Aorta (tissue), 5 donors: Measurements from ENCODE around the gene SLC10A7. TPM values are rescaled to one million over a fixed set of nuclear protein-coding genes. Genes with fewer than 3 reads are reported as not detected.
A peak's percentile ranks its signal among the peaks of the same experiment; 100 is the strongest.

Experiments
- ATAC-seq: fragments of 200-7000 bp; cut with Tn5 transposase; one replicate; pipeline ENCODE4 v1.9.1; 2022; ENCODE audit warnings: moderate library complexity; ENCODE audit not compliant: low FRiP score
- DNase-seq, 2 donors: peaks; one replicate each; pipeline ENCODE4 v3.0.0-alpha.2; 2020
- H3K27ac ChIP-seq, 2 donors: one replicate each; pipeline ENCODE4 v1.5.1; 2013; ENCODE audit warnings: low read length in 2 of 2, mild to moderate bottlenecking in 2 of 2, moderate library complexity in 2 of 2, control low read depth in 1 of 2, inconsistent platforms in 1 of 2, low read depth in 1 of 2
- H3K27me3 ChIP-seq, 2 donors: one replicate each; pipeline ENCODE4 v1.6.1; 2013; ENCODE audit warnings: control low read depth in 1 of 2, low read length in 1 of 2, mild to moderate bottlenecking in 1 of 2, moderate library complexity in 1 of 2; ENCODE audit not compliant: insufficient read depth in 2 of 2, control insufficient read depth in 1 of 2
- H3K36me3 ChIP-seq, 2 donors: one replicate each; pipeline ENCODE4 v1.6.1; 2013; ENCODE audit warnings: control low read depth in 1 of 2, low read length in 1 of 2, mild to moderate bottlenecking in 1 of 2; ENCODE audit not compliant: insufficient read depth in 2 of 2, control insufficient read depth in 1 of 2
- H3K4me1 ChIP-seq, 2 donors: one replicate each; pipeline ENCODE4 v1.6.1; 2013; ENCODE audit warnings: low read length in 2 of 2, control low read depth in 1 of 2, mild to moderate bottlenecking in 1 of 2, moderate library complexity in 1 of 2; ENCODE audit not compliant: insufficient read depth in 2 of 2, control insufficient read depth in 1 of 2
- H3K4me3 ChIP-seq, 2 donors: one replicate each; pipeline ENCODE4 v1.5.1; 2013; ENCODE audit warnings: low read length in 2 of 2, control low read depth in 1 of 2, mild to moderate bottlenecking in 1 of 2
- H3K9me3 ChIP-seq: one replicate; pipeline ENCODE4 v1.6.1; 2013; ENCODE audit warnings: mild to moderate bottlenecking, low read length; ENCODE audit not compliant: control insufficient read depth
- WGBS, 2 donors: extraction: QIAGEN DNeasy Blood & Tissue Kit; methylation state at CpG; one replicate each; pipeline ENCODE4 v1.1.7; 2013; 5-methylcytosine and 5-hydroxymethylcytosine counted together
- intact Hi-C, 2 donors: fragments of 100-400 bp; cut with DNase I; formaldehyde crosslinking; loops; one replicate each; pipeline versions ENCODE4 v1.14.2 to v1.15.0; 2022
- polyA plus RNA-seq, 2 donors: library from polyadenylated mRNA; stranded (reverse); fragments of 200-250 nt; gene quantifications; one replicate each; pipeline ENCODE4 v1.2.3, GENCODE V29; 2013
- total RNA-seq, 2 donors: library from RNA; stranded (reverse); fragmentation: NEBNext Ultra II Directional; extraction: Animal tissue kit (Norgen Biotek cat#: 25700); gene quantifications; one replicate each; pipeline ENCODE4 v1.2.1, GENCODE V29; 2021
- donor health status: healthy with polysubstance abuse.
- donor health status: Bipolar disorder and iron deficiency.
- donor health status: DM: no; HTN: no; CAD: no.
- donor health status: DM: no; HTN: no; CAD: no.
- donor health status: DM: yes; HTN: yes; CAD: no.

The SLC10A7 gene
- total and polyA plus RNA-seq, 4 donors = 3.3 to 18.8 (median 10.3) TPM

GRCh38 chr4:146238107-146238506 is 283.6 kb downstream of the SLC10A7 start:
- Histone ChIP-seq H3K27ac (no peak overlapping the region), H3K36me3 (no peaks in the 10 kb centered on the region), H3K9me3 (no peaks in the 10 kb centered on the region), H3K4me3 (no peak overlapping the region), H3K27me3 (no peaks in the 10 kb centered on the region), H3K4me1 (no peaks in the 10 kb centered on the region)
- DNase-seq (no peak), ATAC-seq (peak; percentile 15)
- intact Hi-C loops = no loop called here
- 77 to 95% methylated on average over 3 of the region's 3 CpGs for WGBS, 2 donors

- H3K27me3 ChIP-seq = no peaks in the 10 kb centered on the region
- H3K9me3 ChIP-seq = no peaks in the 10 kb centered on the region
- intact Hi-C loops = no loop called here
- no peak overlapping the region for H3K27ac ChIP-seq
- H3K4me3 ChIP-seq = no peak overlapping the region
- H3K36me3 ChIP-seq = no peaks in the 10 kb centered on the region
- ATAC-seq = no peak
- no peaks in the 10 kb centered on the region for H3K4me1 ChIP-seq
- DNase-seq = no peak
- 88 to 89% methylated on average over 6 of the region's 6 CpGs for WGBS, 2 donors
Observed at GRCh38 chr4:146237092-146237491, 284.6 kb downstream of the SLC10A7 start.

DNA sequence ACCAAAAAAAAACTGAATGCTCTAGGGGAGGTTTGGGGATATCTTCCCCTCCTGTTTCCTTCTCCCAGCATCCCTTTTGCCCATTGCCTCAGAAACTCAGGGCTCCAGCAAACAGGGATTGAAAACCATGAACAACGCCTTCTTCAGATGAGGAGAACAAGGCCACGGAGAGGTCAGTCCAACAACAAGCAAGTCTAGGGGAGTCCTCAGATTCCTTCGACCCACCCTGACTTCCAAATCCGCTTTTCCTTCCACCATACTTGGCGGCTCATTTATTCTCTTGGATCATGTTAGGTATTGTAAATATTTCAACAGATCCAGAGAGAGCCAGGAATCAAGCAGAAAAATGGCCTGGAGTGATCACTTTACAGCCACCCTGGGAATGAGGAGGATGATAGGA is 285.5 kb downstream of the SLC10A7 start:
- no peaks in the 10 kb centered on the region for H3K27me3 ChIP-seq
- no peak overlapping the region for H3K4me3 ChIP-seq
- no peaks in the 10 kb centered on the region for H3K36me3 ChIP-seq
- DNase-seq (no peak), ATAC-seq (peak; percentile 70)
- H3K4me1 ChIP-seq = no peaks in the 10 kb centered on the region
- H3K9me3 ChIP-seq = no peaks in the 10 kb centered on the region
- no peak overlapping the region for H3K27ac ChIP-seq
- intact Hi-C loops = no loop called here
- 35 to 63% methylated on average over 5 of the region's 5 CpGs for WGBS, 2 donors

- Histone ChIP-seq H3K27ac (no peak overlapping the region), H3K4me1 (no peaks in the 10 kb centered on the region), H3K4me3 (no peak overlapping the region), H3K36me3 (no peaks in the 10 kb centered on the region), H3K27me3 (no peaks in the 10 kb centered on the region), H3K9me3 (no peaks in the 10 kb centered on the region)
- 64 to 85% methylated on average over 8 of the region's 8 CpGs for WGBS, 2 donors
- intact Hi-C loops = no loop called here
- ATAC-seq (peak; percentile 51), DNase-seq (peak in 1 of 2 donors; percentile 62)
Observed at GRCh38 chr4:146235654-146236177, 286.0 kb downstream of the SLC10A7 start.

GRCh38 chr4:146232131-146232722 is 289.5 kb downstream of the SLC10A7 start:
- Histone ChIP-seq H3K36me3 (no peaks in the 10 kb centered on the region), H3K27me3 (peaks cover 0 to 1% of the 10 kb centered on the region in 2 donors), H3K27ac (no peak overlapping the region), H3K9me3 (peaks cover 1% of the 10 kb centered on the region), H3K4me3 (no peak overlapping the region), H3K4me1 (no peaks in the 10 kb centered on the region)
- intact Hi-C loops = no loop called here
- no peak for ATAC-seq
- WGBS, 2 donors = 73 to 92% methylated on average over 1 of the region's 1 CpG
- no peak for DNase-seq

- no peaks in the 10 kb centered on the region for H3K4me1 ChIP-seq
- H3K4me3 ChIP-seq = no peak overlapping the region
- no peak for DNase-seq
- H3K27me3 ChIP-seq = peaks cover 0 to 1% of the 10 kb centered on the region in 2 donors
- no peaks in the 10 kb centered on the region for H3K36me3 ChIP-seq
- no peak for ATAC-seq
- no peak overlapping the region for H3K27ac ChIP-seq
- H3K9me3 ChIP-seq = peaks cover 1% of the 10 kb centered on the region
- intact Hi-C loops = no loop called here
Observed at GRCh38 chr4:146229406-146229805, 292.3 kb downstream of the SLC10A7 start.

DNA sequence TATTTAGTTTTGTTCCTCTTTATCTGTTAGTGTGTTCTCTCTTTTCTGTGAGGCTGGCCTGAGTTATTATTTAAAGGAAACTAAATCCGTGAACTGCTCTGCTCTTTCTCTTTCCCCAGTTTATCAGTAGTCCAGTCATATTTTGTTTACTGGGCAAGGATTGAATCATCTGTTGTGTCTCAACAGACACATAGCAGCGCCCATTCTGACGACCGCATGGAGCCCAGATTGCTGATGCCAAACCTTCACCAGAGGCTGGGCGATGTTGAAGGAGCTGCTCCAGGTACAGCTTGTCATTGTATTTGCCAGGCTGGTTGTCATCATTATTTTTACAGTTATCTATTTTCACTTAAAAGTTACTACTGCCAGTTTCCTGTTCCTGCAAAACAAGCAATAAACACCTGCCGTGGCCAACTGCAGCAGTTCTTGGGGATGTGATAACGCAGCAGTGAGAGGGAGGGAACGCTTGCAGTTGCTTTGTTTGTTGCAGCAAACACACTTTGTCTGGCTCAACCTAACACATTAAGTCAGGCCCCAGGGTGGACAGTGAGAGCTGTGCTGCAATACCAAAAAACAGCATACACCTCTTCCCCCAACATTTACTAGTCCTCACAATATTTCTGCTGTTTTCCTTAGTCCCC is 297.3 kb downstream of the SLC10A7 start:
- H3K9me3 ChIP-seq = no peaks in the 10 kb centered on the region
- H3K27ac ChIP-seq = no peak overlapping the region
- no peak for ATAC-seq
- no peaks in the 10 kb centered on the region for H3K4me1 ChIP-seq
- H3K27me3 ChIP-seq = peaks cover 0 to 1% of the 10 kb centered on the region in 2 donors
- DNase-seq = no peak
- intact Hi-C loops = no loop called here
- 56 to 71% methylated on average over 8 of the region's 8 CpGs for WGBS, 2 donors
- H3K4me3 ChIP-seq = no peak overlapping the region
- no peaks in the 10 kb centered on the region for H3K36me3 ChIP-seq

DNA sequence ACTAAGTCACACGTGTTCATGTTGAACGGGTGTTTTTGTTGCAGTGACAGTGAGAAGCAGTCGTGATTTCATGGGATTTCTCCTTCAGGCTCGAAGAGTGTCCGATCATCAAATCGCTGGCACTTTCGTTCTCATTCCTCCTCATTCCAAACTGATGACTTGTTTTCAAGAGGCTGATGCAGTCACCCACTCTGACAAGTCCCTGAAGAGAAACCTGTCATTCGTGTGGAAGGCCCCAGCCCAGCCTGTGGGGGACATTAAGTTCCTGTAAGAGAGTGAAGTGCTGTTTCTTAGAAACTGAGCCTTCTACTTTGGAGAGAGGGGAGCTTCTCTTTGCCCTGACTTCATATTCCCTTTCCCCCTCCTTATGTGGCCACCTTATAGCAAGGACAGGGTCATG is 299.4 kb downstream of the SLC10A7 start:
- H3K36me3 ChIP-seq = no peaks in the 10 kb centered on the region
- no peaks in the 10 kb centered on the region for H3K9me3 ChIP-seq
- ATAC-seq = no peak
- H3K27ac ChIP-seq = no peak overlapping the region
- 39 to 55% methylated on average over 8 of the region's 8 CpGs for WGBS, 2 donors
- intact Hi-C loops = no loop called here
- H3K4me1 ChIP-seq = no peaks in the 10 kb centered on the region
- no peak overlapping the region for H3K4me3 ChIP-seq
- H3K27me3 ChIP-seq = no peaks in the 10 kb centered on the region
- DNase-seq = no peak

DNA sequence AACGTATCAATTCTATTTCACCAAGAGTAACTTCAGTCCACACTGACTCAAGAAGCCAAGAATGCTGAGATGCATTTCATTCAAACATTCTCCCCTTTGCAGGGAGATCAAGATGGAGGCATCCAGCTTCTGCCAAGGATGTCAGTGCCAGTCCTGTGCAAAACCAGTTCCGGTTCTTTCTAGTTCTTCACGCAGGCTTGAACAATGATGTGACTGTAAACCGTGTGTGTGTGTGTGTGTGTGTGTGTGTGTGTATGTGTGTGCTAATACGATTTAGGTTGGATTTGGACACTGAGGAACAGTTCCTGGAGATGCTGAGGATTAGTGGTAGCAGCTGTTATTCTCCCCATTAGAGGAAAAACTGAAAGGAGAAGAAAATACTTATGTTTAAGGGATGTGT is 307.5 kb downstream of the SLC10A7 start, which contains the start of gene REELD1:
REELD1 (plus strand) TSS at position 301 of the 400 bp plus-strand sequence. CDS start 2,415 bp downstream, outside the sequence.
- Histone ChIP-seq H3K4me1 (no peaks in the 10 kb centered on the region), H3K27ac (no peak within 1 kb of the TSS), H3K27me3 (no peaks in the 10 kb centered on the region), H3K36me3 (no peaks in the 10 kb centered on the region), H3K9me3 (no peaks in the 10 kb centered on the region), H3K4me3 (no peak within 1 kb of the TSS)
- ATAC-seq = no peak
- intact Hi-C loops = no loop called here
- no peak for DNase-seq
- WGBS, 2 donors = 87 to 88% methylated on average over 5 of the region's 5 CpGs
